GM11168 (cell line): ENCODE results near the gene CADPS.
"Not testable (repeated sequence)": the region's sequence is repeated elsewhere in the genome, so short reads cannot be mapped to it uniquely, and the experiment has no call there.

ENCODE experiments used
- in situ Hi-C: fragments of 300-500 bp; cut with MboI; formaldehyde crosslinking; loops from one replicate; pipeline ENCODE4 v1.12.0; 2022; ENCODE audit warnings: low sequenced_read_pairs; ENCODE audit not compliant: unreplicated experiment

The CADPS gene

GRCh38 chr3:62605413-62606068, 269.7 kb downstream of the CADPS start:
- in situ Hi-C loops, result no loop called here

GRCh38 chr3:62604751-62605351, 270.4 kb downstream of the CADPS start:
- in situ Hi-C loops, result no loop called here

GRCh38 chr3:62604298-62604697, 270.9 kb downstream of the CADPS start:
- in situ Hi-C loops, result no loop called here

GRCh38 chr3:62602987-62603386, 272.2 kb downstream of the CADPS start:
- in situ Hi-C loops, result no loop called here

- in situ Hi-C loops, result no loop called here
These were observed 273.0 kb downstream of the CADPS start for GRCh38 chr3:62602129-62602770.

GRCh38 chr3:62601238-62602070, 273.8 kb downstream of the CADPS start:
- in situ Hi-C loops, result no loop called here

GRCh38 chr3:62600033-62600432, 275.2 kb downstream of the CADPS start:
- in situ Hi-C loops, result no loop called here

GRCh38 chr3:62597491-62597890, 277.7 kb downstream of the CADPS start:
- in situ Hi-C loops, result no loop called here

- in situ Hi-C loops, result no loop called here
These were observed 282.8 kb downstream of the CADPS start for GRCh38 chr3:62592408-62592807.

GRCh38 chr3:62589078-62589477, 286.1 kb downstream of the CADPS start:
- in situ Hi-C loops, result no loop called here

- in situ Hi-C loops, result no loop called here
These were observed 287.6 kb downstream of the CADPS start for GRCh38 chr3:62587579-62588031.

- in situ Hi-C loops, result no loop called here
These were observed 288.0 kb downstream of the CADPS start for GRCh38 chr3:62587169-62587568.

GRCh38 chr3:62586356-62586755, 288.9 kb downstream of the CADPS start:
- in situ Hi-C loops, result no loop called here

- in situ Hi-C loops, result no loop called here
These were observed 289.4 kb downstream of the CADPS start for GRCh38 chr3:62585861-62586260.

- in situ Hi-C loops, result no loop called here
These were observed 290.6 kb downstream of the CADPS start for GRCh38 chr3:62584636-62585035.

GRCh38 chr3:62582495-62583172, 292.6 kb downstream of the CADPS start:
- in situ Hi-C loops, result no loop called here

GRCh38 chr3:62580485-62580884, 294.7 kb downstream of the CADPS start:
- in situ Hi-C loops, result not testable (repeated sequence)

GRCh38 chr3:62577153-62577552, 298.1 kb downstream of the CADPS start:
- in situ Hi-C loops, result no loop called here

GRCh38 chr3:62574266-62574898, 300.8 kb downstream of the CADPS start:
- in situ Hi-C loops, result loop anchor here (25.0 kb wide), 1 partner anchor 362 kb away; no protein-coding TSS in a partner anchor

GRCh38 chr3:62571916-62572315, 303.3 kb downstream of the CADPS start:
- in situ Hi-C loops, result loop anchor here (25.0 kb wide), 1 partner anchor 360 kb away; no protein-coding TSS in a partner anchor
